Liver (tissue), 9 donors: ENCODE measurements around the gene ZNF316. TPM values are rescaled to one million over a fixed set of nuclear protein-coding genes. Genes with fewer than 3 reads are reported as not detected.

Source experiments
- DNase-seq: peaks from one replicate; pipeline ENCODE4 v3.0.0-alpha.2; 2017; ENCODE audit warnings: low spot score
- H3K27ac ChIP-seq, 2 donors: one replicate each; pipeline ENCODE4 v1.7.0; 2013; ENCODE audit warnings: inconsistent platforms in 2 of 2, low read length in 2 of 2, control low read depth in 1 of 2, low read depth in 1 of 2, mild to moderate bottlenecking in 1 of 2
- H3K27me3 ChIP-seq, 4 donors: one replicate each; pipeline versions ENCODE4 v1.6.1 to v1.7.0; 2013; ENCODE audit warnings: low read length in 3 of 4, inconsistent platforms in 1 of 4, mild to moderate bottlenecking in 1 of 4, moderate library complexity in 1 of 4; ENCODE audit not compliant: control insufficient read depth in 4 of 4, insufficient read depth in 4 of 4
- H3K36me3 ChIP-seq, 4 donors: one replicate each; pipeline versions ENCODE4 v1.6.1 to v1.7.0; 2013; ENCODE audit warnings: low read length in 3 of 4, mild to moderate bottlenecking in 3 of 4, low read depth in 1 of 4, moderate library complexity in 1 of 4; ENCODE audit not compliant: control insufficient read depth in 4 of 4, insufficient read depth in 3 of 4
- H3K4me1 ChIP-seq, 4 donors: one replicate each; pipeline versions ENCODE4 v1.6.1 to v1.7.0; 2013; ENCODE audit warnings: low read length in 3 of 4, mild to moderate bottlenecking in 3 of 4, moderate library complexity in 1 of 4; ENCODE audit not compliant: control insufficient read depth in 4 of 4, insufficient read depth in 4 of 4
- H3K4me3 ChIP-seq, 3 donors: one replicate each; pipeline versions ENCODE4 v1.6.1 to v1.7.0; 2013; ENCODE audit warnings: low read length in 3 of 3, control low read depth in 1 of 3, low read depth in 1 of 3, mild to moderate bottlenecking in 1 of 3
- H3K9ac ChIP-seq, 2 donors: one replicate each; pipeline ENCODE4 v1.7.0; 2013; ENCODE audit warnings: low read length in 2 of 2, mild to moderate bottlenecking in 2 of 2, moderate library complexity in 2 of 2, control low read depth in 1 of 2, low read depth in 1 of 2
- H3K9me3 ChIP-seq, 4 donors: one replicate each; pipeline versions ENCODE4 v1.6.1 to v1.7.0; 2013; ENCODE audit warnings: low read length in 3 of 4; ENCODE audit not compliant: control insufficient read depth in 4 of 4
- FOXA1 ChIP-seq: IDR thresholded peaks from 2 replicates; pipeline ENCODE4 v1.6.1; 2016; ENCODE audit warnings: antibody characterized with exemption
- FOXA2 ChIP-seq: IDR thresholded peaks from 2 replicates; pipeline ENCODE4 v1.6.1; 2016; ENCODE audit warnings: antibody characterized with exemption
- GABPA ChIP-seq, 2 donors: IDR thresholded peaks in 1 of 2; conservative IDR thresholded peaks in 1 of 2; 2 replicates each; pipeline ENCODE4 v1.6.1; 2016; ENCODE audit warnings: antibody characterized with exemption in 2 of 2, mild to moderate bottlenecking in 1 of 2, moderate library complexity in 1 of 2
- HNF4G ChIP-seq: IDR thresholded peaks from 2 replicates; pipeline ENCODE4 v1.6.1; 2016; ENCODE audit warnings: antibody characterized with exemption
- JUND ChIP-seq, 2 donors: IDR thresholded peaks; 2 replicates each; pipeline ENCODE4 v1.6.1; 2016; ENCODE audit warnings: antibody characterized with exemption in 2 of 2
- NR2F2 ChIP-seq: IDR thresholded peaks from 2 replicates; pipeline ENCODE4 v1.6.1; 2016; ENCODE audit warnings: antibody characterized with exemption
- RAD21 ChIP-seq, 2 donors: IDR thresholded peaks; 2 replicates each; pipeline ENCODE4 v1.6.1; 2016; ENCODE audit warnings: antibody characterized with exemption in 2 of 2, mild to moderate bottlenecking in 2 of 2
- RXRA ChIP-seq, 2 donors: IDR thresholded peaks; 2 replicates each; pipeline ENCODE4 v1.6.1; 2017 to 2018; ENCODE audit warnings: antibody characterized with exemption in 2 of 2, mild to moderate bottlenecking in 1 of 2
- YY1 ChIP-seq: IDR thresholded peaks from 2 replicates; pipeline ENCODE4 v1.6.1; 2016; ENCODE audit warnings: antibody characterized with exemption, mild to moderate bottlenecking
- WGBS: extraction: QIAGEN DNeasy Blood & Tissue Kit; methylation state at CpG from one replicate; pipeline ENCODE4 v1.1.7; 2013; 5-methylcytosine and 5-hydroxymethylcytosine counted together
- polyA plus RNA-seq, 2 donors: library from polyadenylated mRNA; stranded (reverse) in 1 of 2; unstranded in 1 of 2; fragments of 200-250 nt in 1 of 2; fragments of >200 nt in 1 of 2; fragmentation: Nextera tagmentation in 1 of 2; extraction: Ambion mirVana in 1 of 2; gene quantifications; one replicate each; pipeline versions ENCODE4 v1.2.1 to v1.2.3, GENCODE V29; 2013 to 2015
- total RNA-seq, 2 donors: library from RNA; depleted of rRNA; stranded (reverse); fragments of >200 nt; gene quantifications; one replicate each; pipeline ENCODE4 v1.2.3, GENCODE V29; 2014
- TF ChIP-seq, protein P1 (sequence below): IDR thresholded peaks from 2 replicates; pipeline ENCODE4 v1.6.1; 2016; ENCODE audit warnings: antibody characterized with exemption
- TF ChIP-seq, protein P2 (sequence below): IDR thresholded peaks from 2 replicates; pipeline ENCODE4 v1.6.1; 2016; ENCODE audit warnings: antibody characterized with exemption
- TF ChIP-seq, protein P3 (sequence below): IDR thresholded peaks from 2 replicates; pipeline ENCODE4 v1.6.1; 2016; ENCODE audit warnings: antibody characterized with exemption, mild to moderate bottlenecking
- TF ChIP-seq, protein P4 (sequence below): fragments of 150-350 bp; IDR thresholded peaks from 2 replicates; pipeline ENCODE4 v1.5.1; 2017; ENCODE audit warnings: improper control_type of control experiment, low read depth, low read length; ENCODE audit not compliant: missing input control
- donor health status: healthy.
- donor health status: healthy.
- donor health status: healthy.
- donor health status: healthy.
- donor health status: healthy.

ZNF316 gene
- total and polyA plus RNA-seq, 4 donors = 0.35 to 14.3 (median 7.2) TPM

DNA sequence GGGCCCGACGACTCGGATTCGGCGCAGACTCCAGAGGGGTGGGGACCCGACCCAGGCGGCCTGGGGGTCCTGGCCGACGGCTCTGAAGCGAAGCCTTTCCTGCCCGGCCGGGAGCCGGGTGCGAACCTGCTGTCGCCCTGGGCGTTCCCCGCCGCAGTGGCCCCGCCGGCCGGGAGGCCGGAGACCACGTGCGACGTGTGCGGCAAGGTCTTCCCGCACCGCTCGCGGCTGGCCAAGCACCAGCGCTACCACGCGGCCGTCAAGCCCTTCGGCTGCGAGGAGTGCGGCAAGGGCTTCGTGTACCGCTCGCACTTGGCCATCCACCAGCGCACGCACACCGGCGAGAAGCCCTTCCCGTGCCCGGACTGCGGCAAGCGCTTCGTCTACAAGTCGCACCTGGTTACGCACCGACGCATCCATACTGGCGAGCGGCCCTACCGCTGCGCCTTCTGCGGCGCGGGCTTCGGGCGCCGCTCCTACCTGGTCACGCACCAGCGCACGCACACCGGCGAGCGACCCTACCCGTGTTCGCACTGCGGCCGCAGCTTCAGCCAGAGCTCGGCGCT is 15.4 kb downstream of the ZNF316 start:
- Histone ChIP-seq H3K4me1 (no peaks in the 10 kb centered on the region), H3K9ac (no peak overlapping the region), H3K4me3 (no peak overlapping the region), H3K9me3 (peaks cover 2 to 19% (median 8%) of the 10 kb centered on the region in 4 donors), H3K27me3 (no peaks in the 10 kb centered on the region), H3K27ac (no peak overlapping the region), H3K36me3 (peaks cover 21 to 64% (median 26%) of the 10 kb centered on the region in 4 donors)
- no peak for DNase-seq
- WGBS = 98% methylated on average over 75 of the region's 75 CpGs
- TF ChIP-seq NR2F2 = no peak
- no peak for TF ChIP-seq RXRA (IDR thresholded peaks at IDR 0.05)
- TF ChIP-seq JUND (IDR thresholded peaks at IDR 0.05) = no peak
- TF ChIP-seq, protein P1, sequence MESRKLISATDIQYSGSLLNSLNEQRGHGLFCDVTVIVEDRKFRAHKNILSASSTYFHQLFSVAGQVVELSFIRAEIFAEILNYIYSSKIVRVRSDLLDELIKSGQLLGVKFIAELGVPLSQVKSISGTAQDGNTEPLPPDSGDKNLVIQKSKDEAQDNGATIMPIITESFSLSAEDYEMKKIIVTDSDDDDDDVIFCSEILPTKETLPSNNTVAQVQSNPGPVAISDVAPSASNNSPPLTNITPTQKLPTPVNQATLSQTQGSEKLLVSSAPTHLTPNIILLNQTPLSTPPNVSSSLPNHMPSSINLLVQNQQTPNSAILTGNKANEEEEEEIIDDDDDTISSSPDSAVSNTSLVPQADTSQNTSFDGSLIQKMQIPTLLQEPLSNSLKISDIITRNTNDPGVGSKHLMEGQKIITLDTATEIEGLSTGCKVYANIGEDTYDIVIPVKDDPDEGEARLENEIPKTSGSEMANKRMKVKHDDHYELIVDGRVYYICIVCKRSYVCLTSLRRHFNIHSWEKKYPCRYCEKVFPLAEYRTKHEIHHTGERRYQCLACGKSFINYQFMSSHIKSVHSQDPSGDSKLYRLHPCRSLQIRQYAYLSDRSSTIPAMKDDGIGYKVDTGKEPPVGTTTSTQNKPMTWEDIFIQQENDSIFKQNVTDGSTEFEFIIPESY = no peak
- TF ChIP-seq, protein P2, sequence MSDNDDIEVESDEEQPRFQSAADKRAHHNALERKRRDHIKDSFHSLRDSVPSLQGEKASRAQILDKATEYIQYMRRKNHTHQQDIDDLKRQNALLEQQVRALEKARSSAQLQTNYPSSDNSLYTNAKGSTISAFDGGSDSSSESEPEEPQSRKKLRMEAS = no peak
- no peak for TF ChIP-seq HNF4G
- TF ChIP-seq, protein P3, sequence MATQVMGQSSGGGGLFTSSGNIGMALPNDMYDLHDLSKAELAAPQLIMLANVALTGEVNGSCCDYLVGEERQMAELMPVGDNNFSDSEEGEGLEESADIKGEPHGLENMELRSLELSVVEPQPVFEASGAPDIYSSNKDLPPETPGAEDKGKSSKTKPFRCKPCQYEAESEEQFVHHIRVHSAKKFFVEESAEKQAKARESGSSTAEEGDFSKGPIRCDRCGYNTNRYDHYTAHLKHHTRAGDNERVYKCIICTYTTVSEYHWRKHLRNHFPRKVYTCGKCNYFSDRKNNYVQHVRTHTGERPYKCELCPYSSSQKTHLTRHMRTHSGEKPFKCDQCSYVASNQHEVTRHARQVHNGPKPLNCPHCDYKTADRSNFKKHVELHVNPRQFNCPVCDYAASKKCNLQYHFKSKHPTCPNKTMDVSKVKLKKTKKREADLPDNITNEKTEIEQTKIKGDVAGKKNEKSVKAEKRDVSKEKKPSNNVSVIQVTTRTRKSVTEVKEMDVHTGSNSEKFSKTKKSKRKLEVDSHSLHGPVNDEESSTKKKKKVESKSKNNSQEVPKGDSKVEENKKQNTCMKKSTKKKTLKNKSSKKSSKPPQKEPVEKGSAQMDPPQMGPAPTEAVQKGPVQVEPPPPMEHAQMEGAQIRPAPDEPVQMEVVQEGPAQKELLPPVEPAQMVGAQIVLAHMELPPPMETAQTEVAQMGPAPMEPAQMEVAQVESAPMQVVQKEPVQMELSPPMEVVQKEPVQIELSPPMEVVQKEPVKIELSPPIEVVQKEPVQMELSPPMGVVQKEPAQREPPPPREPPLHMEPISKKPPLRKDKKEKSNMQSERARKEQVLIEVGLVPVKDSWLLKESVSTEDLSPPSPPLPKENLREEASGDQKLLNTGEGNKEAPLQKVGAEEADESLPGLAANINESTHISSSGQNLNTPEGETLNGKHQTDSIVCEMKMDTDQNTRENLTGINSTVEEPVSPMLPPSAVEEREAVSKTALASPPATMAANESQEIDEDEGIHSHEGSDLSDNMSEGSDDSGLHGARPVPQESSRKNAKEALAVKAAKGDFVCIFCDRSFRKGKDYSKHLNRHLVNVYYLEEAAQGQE = no peak
- TF ChIP-seq, protein P4, sequence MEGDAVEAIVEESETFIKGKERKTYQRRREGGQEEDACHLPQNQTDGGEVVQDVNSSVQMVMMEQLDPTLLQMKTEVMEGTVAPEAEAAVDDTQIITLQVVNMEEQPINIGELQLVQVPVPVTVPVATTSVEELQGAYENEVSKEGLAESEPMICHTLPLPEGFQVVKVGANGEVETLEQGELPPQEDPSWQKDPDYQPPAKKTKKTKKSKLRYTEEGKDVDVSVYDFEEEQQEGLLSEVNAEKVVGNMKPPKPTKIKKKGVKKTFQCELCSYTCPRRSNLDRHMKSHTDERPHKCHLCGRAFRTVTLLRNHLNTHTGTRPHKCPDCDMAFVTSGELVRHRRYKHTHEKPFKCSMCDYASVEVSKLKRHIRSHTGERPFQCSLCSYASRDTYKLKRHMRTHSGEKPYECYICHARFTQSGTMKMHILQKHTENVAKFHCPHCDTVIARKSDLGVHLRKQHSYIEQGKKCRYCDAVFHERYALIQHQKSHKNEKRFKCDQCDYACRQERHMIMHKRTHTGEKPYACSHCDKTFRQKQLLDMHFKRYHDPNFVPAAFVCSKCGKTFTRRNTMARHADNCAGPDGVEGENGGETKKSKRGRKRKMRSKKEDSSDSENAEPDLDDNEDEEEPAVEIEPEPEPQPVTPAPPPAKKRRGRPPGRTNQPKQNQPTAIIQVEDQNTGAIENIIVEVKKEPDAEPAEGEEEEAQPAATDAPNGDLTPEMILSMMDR = no peak
- no peak for TF ChIP-seq RAD21 (IDR thresholded peaks at IDR 0.05)
- no peak for TF ChIP-seq FOXA1
- TF ChIP-seq FOXA2 = no peak
- TF ChIP-seq YY1 = no peak

DNA sequence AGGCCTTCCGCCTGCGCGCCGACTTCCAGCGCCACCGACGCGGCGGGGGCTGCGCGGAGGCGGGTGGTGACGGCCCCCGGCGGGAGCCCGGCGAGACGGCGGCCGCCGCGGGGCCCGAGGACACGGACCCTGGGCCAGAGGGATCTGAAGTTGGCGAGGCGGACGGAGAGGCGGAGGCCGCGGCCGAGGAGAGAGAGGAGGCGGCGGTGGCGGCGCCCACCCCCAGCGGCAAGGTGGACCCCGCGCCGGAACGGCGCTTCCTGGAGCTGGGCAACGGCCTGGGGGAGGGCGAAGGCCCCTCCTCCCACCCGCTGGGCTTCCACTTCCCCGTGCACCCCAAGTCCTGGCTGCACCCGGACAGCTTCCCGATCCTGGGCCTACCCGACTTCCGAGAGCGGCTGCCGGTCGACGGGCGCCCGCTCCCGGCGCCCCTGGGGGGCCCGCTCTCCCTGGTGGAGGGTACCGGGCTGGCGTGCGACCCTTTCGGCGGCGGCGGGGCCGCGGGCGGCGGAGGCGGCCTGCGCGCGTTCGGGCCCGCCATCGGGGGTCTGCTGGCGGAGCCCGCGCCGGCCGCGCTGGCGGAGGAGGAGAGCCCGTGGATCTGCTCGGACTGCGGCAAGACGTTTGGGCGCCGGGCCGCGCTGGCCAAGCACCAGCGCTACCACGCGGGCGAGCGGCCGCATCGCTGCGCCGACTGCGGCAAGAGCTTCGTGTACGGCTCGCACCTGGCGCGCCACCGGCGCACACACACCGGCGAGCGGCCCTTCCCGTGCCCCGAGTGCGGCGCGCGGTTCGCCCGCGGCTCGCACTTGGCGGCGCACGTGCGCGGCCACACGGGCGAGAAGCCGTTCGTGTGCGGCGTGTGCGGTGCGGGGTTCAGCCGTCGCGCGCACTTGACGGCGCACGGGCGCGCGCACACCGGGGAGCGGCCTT is 16.2 kb downstream of the ZNF316 start:
- TF ChIP-seq, protein P1 = no peak
- TF ChIP-seq GABPA (IDR thresholded peaks at IDR 0.05 in 1 of 2, conservative IDR thresholded peaks at IDR 0.05 in 1 of 2) = no peak
- TF ChIP-seq FOXA1 = no peak
- no peak for TF ChIP-seq RXRA (IDR thresholded peaks at IDR 0.05)
- WGBS = 96% methylated on average over 146 of the region's 146 CpGs
- H3K4me1 ChIP-seq = no peaks in the 10 kb centered on the region
- peaks cover 21 to 56% (median 26%) of the 10 kb centered on the region in 4 donors for H3K36me3 ChIP-seq
- no peak overlapping the region for H3K4me3 ChIP-seq
- no peak for DNase-seq
- H3K9ac ChIP-seq = no peak overlapping the region
- H3K27ac ChIP-seq = no peak overlapping the region
- H3K27me3 ChIP-seq = no peaks in the 10 kb centered on the region
- peaks cover 2 to 19% (median 8%) of the 10 kb centered on the region in 4 donors for H3K9me3 ChIP-seq
